Lung microvascular endothelial cell (primary cell): ENCODE measurements around the gene GSX2. TPM values are rescaled to one million over a fixed set of nuclear protein-coding genes. Genes with fewer than 3 reads are reported as not detected.

Experiments
- DNase-seq, 2 donors: peaks; one replicate each; pipeline versions ENCODE4 v3.0.0 to v3.0.0-alpha.2; 2010; ENCODE audit warnings: low read depth in 2 of 2
- total RNA-seq: library from RNA; depleted of rRNA; stranded (reverse); fragments of >200 nt; gene quantifications from 2 replicates; pipeline ENCODE4 v1.2.1, GENCODE V29; 2014

GSX2 gene
- total RNA-seq, 1 donor from 2014 or later, result not detected

DNA sequence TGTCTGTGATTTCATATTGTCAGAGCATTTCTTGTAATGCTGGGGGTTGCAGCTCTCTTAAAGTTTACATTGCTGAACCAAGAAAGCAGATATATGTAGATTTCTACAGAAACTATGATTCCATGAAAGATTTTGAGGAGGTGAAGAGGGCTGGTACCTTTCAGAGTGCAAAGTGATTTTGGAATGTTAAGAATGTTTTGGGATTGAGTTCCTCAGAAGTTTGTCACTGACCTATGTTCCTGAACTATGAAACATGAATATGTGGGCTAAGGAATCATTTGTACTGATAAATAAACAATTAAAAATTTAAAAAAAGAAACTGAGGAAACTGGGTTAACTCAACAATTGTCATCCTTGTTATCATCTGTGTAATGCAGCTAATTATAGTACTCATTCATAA lies 23.3 kb upstream of the GSX2 start:
- DNase-seq, result no peak

- peak in 1 of 2 donors; percentile 37 for DNase-seq
Observed at GRCh38 chr4:54077812-54078211, 22.2 kb upstream of the GSX2 start.

DNA sequence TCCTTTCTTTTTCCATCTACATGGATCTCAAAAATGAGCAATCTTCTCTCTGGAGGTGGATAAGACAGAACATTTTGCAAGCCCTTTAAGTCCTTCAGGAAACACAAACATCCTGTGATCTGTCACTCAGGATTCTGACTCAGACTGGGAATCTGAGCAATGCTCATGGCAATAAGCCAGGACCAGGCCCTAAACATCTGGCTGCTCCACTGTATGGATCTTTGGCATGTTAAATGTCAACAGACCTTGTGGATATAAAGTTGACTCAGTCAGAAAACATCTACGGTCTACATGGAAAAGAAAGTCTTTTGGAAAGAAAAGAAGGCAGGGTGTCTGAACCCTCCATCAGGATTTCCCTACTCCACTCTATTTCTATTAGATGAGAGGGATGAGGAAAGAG lies 17.8 kb upstream of the GSX2 start:
- DNase-seq, result peak; percentile 81 to 97

DNA sequence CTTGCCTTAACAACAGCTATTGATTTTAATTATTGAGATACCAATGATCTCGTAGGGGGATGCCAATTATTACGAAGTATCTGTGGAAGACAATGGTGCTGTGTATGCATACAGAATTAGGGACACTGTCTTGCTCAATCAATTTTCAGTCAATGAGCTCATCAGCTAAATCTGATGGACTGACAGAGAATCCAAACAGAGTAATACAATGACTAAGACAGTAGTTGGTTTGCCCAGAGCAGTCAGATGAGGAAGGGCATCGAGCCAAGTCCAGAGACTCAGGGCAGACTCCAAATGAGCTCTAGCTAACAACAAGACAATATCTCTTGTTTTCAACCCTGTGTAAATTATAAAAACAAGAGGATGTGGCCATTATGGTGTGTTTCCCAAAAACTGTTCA lies 14.7 kb upstream of the GSX2 start:
- DNase-seq, result peak; percentile 89 to 93

DNA sequence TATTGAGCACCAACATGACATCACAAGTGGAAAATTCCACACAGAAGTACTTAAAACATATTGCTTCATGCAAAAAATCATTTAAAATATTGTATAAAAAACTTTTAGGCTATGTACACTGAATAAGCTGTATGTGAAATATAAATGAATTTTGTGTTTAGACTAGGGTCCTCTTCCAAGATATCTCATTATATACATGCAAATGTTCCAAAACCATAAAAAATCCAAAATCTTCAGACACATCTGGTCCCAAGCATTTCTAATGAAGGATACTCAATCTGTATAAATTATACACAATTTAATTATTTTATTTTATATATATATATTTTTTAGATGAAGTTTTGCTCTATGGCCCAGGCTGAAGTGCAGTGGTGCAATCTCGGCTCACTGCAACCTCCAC lies 10.1 kb upstream of the GSX2 start:
- DNase-seq, result no peak

- no peak for DNase-seq
Observed at GRCh38 chr4:54090404-54090803, 9.6 kb upstream of the GSX2 start.

- peak; percentile 42 to 49 for DNase-seq
Observed at GRCh38 chr4:54090804-54091623, 8.9 kb upstream of the GSX2 start.

- DNase-seq, result peak; percentile 76 to 81
Observed at GRCh38 chr4:54091637-54092404, 8.1 kb upstream of the GSX2 start.

DNA sequence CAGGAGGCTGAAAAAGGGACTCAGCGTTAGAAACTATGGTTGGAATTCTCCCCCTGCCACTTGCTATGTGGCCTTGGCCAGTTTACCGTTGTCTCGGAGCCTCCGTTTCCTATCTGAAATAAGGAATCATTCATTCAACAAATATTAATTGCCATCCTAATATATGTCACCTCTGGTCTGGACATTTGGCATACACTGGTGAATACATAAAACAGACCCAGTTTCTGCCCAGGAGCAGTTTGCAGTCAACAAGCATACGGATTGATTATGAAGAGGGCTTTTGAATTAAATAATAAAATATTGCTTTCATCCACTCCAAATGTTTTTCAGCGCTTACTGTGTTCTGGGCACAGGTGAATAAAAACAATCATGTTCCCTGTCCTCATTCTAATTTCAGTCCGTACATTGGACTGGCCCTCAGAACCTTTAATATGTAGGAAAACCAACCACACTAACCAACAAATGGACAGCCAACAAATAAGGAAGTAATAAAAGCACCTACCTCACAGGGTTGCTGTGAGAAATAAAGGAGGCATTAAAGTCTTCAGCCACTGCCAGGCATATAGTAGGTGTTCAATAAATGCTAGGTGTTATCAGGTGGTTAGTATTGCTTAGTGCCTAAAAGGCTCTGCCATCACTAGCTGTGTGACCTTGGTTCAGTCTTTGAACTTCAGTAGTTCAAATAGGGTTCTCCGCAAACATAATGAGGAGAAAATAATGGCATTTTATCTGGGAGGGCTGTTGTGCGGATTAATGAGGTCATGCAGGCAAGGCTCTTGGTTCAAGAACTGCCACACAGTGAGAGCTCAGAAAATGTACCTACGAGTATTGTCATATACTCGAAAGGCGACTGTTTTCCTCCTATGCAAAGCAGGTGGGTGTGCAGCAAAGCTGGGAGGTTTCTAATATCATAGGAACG lies 7.3 kb upstream of the GSX2 start:
- DNase-seq, result no peak

DNA sequence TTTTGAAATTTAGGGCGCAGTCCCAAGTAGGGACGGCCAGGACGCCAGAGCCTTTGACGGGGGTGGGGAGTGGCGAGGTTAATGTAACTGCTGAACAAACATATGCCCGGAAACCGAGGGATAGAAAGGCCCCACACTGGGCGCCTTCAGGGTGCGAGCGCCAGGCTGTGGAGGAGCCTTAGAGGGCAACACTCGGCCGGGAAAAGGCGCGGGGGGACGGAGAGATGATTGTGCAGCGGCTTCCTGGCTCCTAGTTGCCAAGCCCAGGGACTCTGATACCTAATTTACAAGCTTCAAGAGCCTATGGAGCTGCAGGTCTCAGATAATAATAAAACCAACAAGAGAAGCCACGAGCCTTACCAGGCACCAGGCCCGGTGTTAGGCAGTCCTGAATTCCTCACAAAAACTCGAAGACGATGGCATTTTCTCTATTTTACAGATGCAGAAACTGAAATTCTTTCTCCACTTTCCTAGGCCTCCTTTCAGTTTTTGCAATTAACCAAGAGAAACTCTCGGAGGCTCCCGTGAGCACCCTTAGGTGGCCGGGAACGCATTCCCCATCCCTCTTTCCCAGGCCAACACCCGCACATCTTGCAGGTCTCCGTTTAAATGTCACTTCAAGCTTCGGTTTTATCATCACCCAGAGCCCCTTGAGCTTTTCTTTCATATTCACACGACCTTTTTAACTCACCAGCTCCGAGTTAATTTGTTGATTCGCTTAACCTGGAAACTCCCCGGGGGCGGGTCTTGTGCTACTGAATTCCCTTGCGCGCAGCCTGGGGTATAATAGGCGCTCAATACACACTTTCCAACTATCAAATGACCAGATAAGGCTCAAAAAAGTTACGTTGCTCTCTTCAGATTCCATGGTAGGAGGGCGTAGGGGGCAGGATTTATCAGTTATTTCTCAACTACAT lies 6.4 kb upstream of the GSX2 start:
- DNase-seq, result no peak

GRCh38 chr4:54094451-54094850 lies 5.5 kb upstream of the GSX2 start:
- no peak for DNase-seq

DNA sequence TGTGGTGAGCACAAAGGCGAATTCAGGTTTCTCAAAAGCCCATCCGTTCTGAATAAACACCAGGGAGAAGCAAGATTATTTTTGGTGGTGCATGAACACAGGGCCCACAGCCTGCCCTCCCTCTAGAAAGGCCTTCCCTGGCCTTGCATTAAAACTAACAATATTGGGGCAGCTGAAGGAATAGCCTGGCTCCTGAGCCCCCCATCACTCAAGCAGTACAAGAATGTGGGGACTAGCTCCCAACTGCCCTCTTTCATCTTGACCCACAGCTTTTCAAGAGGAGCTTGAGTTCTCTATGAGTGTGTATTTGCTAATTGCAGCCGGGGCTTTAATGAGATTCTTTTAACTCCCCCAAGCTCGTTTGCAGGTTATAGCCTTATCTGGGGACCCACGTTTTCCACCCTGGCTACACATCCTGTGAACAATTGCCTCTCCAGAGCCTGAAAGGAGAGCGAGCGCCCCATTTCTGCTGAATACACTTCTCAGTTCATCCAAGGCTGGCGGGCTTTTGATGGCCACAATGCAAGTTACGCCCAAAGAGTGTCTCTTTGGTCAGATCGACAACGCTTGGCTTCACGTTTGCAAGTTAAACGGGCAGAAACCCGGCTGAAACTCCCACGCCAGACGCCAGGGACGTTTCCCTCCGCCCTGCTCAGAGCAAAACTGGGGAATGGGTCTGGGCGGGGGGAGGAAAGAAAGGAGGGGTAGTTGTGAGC lies 4.7 kb upstream of the GSX2 start:
- no peak for DNase-seq

- no peak for DNase-seq
Observed at GRCh38 chr4:54096295-54096962, 3.5 kb upstream of the GSX2 start.

- DNase-seq, result no peak
Observed at GRCh38 chr4:54097152-54097551, 2.8 kb upstream of the GSX2 start.

- DNase-seq, result no peak
Observed at GRCh38 chr4:54098375-54098774, 1.6 kb upstream of the GSX2 start.

DNA sequence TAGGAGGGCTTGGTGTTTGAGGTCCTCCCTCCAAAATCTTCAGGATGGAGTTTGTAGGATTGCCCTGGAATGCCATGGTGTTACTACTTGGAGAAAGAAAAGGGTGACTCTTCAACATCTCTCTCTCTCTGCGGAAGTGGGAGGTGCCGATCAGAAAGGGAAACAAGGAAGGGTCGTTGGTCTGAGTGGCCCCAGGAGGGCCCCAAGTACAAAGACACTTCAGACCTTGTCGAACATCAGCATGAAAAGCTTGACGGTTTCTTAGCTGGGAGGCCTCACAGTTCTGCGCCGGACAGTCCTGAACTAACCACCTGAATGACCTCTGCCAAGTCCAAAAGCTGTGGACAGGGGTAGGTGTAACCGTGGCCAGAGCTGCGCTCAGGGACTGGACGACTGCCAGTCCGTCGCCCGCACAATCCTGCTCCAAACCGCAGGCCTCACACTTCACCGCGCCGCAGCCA lies 646 bp upstream of the GSX2 start:
- no peak for DNase-seq

GRCh38 chr4:54100595-54101189 lies 729 bp downstream of the GSX2 start:
- DNase-seq, result no peak

DNA sequence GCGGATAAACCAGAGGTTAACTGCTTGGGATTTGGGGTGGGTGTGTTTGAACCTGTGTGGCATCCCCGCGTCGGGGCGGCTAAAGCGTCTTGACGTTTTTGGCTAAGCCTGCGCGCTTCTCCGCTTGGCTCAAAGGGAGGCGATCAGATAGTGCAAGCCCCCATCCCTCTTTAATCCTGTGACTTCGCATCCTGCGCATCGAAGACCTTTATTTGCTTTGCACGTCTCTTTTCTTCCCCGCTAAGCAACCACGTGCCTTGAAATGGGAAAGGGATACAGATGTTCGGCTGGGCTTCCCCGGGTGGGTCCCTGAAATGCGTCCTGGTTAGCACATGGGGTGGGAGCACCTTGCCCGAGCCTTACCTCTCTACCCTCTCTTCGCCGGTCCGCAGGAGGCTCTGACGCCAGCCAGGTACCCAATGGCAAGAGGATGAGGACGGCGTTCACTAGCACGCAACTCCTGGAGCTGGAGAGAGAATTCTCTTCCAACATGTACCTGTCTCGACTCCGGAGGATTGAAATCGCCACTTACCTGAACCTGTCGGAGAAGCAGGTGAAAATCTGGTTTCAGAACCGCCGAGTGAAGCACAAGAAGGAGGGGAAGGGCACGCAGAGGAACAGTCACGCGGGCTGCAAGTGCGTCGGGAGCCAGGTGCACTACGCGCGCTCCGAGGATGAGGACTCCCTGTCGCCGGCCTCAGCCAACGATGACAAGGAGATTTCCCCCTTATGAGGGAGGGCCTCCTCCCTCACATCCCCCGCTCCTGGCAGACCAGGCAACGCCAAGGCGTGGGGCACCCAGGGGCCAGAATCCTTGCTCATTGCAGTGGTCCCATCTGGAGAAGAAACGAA lies 1.5 kb downstream of the GSX2 start:
- no peak for DNase-seq
